Neuronal stem cell (in vitro differentiated cells): ENCODE measurements around the gene SELENOP.
"Not testable (repeated sequence)": the region's sequence is repeated elsewhere in the genome, so short reads cannot be mapped to it uniquely, and the experiment has no call there.

Experiments
- DNase-seq: peaks from one replicate; pipeline ENCODE4 v3.0.0-alpha.2; 2013; ENCODE audit warnings: low spot score
- H2AFZ ChIP-seq: one replicate; pipeline ENCODE4 v1.6.1; 2013; ENCODE audit warnings: mild to moderate bottlenecking, low read length, inconsistent platforms
- H2AK5ac ChIP-seq: 2 replicates; pipeline ENCODE4 v1.6.1; 2013; ENCODE audit warnings: low read depth, mild to moderate bottlenecking, inconsistent platforms, low read length, moderate library complexity, mixed read lengths
- H2BK120ac ChIP-seq: 2 replicates; pipeline ENCODE4 v1.6.1; 2013; ENCODE audit warnings: low read depth, mild to moderate bottlenecking, inconsistent platforms, low read length, moderate library complexity, mixed read lengths
- H2BK12ac ChIP-seq: one replicate; pipeline ENCODE4 v1.6.1; 2013; ENCODE audit warnings: low read length, inconsistent platforms
- H2BK15ac ChIP-seq: 2 replicates; pipeline ENCODE4 v1.6.1; 2013; ENCODE audit warnings: mild to moderate bottlenecking, low read length, inconsistent platforms, mixed read lengths
- H2BK5ac ChIP-seq: one replicate; pipeline ENCODE4 v1.6.1; 2013; ENCODE audit warnings: inconsistent platforms, mild to moderate bottlenecking, low read length, moderate library complexity
- H3K14ac ChIP-seq: one replicate; pipeline ENCODE4 v1.6.1; 2013; ENCODE audit warnings: low read length, inconsistent platforms
- H3K18ac ChIP-seq: 2 replicates; pipeline ENCODE4 v1.6.1; 2013; ENCODE audit warnings: low read length, inconsistent platforms
- H3K23ac ChIP-seq: 2 replicates; pipeline ENCODE4 v1.6.1; 2013; ENCODE audit warnings: low read depth, mild to moderate bottlenecking, mixed read lengths, low read length, inconsistent platforms; ENCODE audit not compliant: poor library complexity
- H3K27ac ChIP-seq: replicated peaks from 3 replicates; pipeline ENCODE4 v1.5.1; 2013; ENCODE audit warnings: low read length, inconsistent platforms
- H3K27me3 ChIP-seq, 3 experiments: 2 replicates each; pipeline ENCODE4 v1.6.1; 2013; ENCODE audit warnings: low read length in 3 of 3, mild to moderate bottlenecking in 2 of 3, inconsistent platforms in 1 of 3, low read depth in 1 of 3, mixed read lengths in 1 of 3, moderate library complexity in 1 of 3; ENCODE audit not compliant: control insufficient read depth in 3 of 3, insufficient read depth in 3 of 3
- H3K36me3 ChIP-seq, 2 donors: replicated peaks in 1 of 2; 2 replicates each; pipeline ENCODE4 v1.6.1; 2013; ENCODE audit warnings: low read length in 2 of 2; ENCODE audit not compliant: control insufficient read depth in 2 of 2, insufficient read depth in 2 of 2
- H3K4ac ChIP-seq: 2 replicates; pipeline ENCODE4 v1.6.1; 2013; ENCODE audit warnings: inconsistent platforms, mild to moderate bottlenecking, low read length, moderate library complexity
- H3K4me1 ChIP-seq, 2 donors: 1 replicate in 1 of 2; 2 replicates in 1 of 2; pipeline ENCODE4 v1.6.1; 2013; ENCODE audit warnings: low read length in 2 of 2, low read depth in 1 of 2; ENCODE audit not compliant: control insufficient read depth in 2 of 2, insufficient read depth in 1 of 2
- H3K4me2 ChIP-seq: one replicate; pipeline ENCODE4 v1.6.1; 2013; ENCODE audit warnings: mild to moderate bottlenecking, low read length, inconsistent platforms; ENCODE audit not compliant: insufficient read depth, poor library complexity, severe bottlenecking
- H3K4me3 ChIP-seq, 2 donors: 2 replicates each; pipeline ENCODE4 v1.5.1; 2013; ENCODE audit warnings: low read length in 2 of 2, mild to moderate bottlenecking in 2 of 2, inconsistent platforms in 1 of 2, moderate library complexity in 1 of 2
- H3K79me1 ChIP-seq: one replicate; pipeline ENCODE4 v1.6.1; 2013; ENCODE audit warnings: low read depth, mild to moderate bottlenecking, inconsistent platforms, low read length, moderate library complexity
- H3K9ac ChIP-seq: one replicate; pipeline ENCODE4 v1.6.1; 2013; ENCODE audit warnings: mild to moderate bottlenecking, low read depth, low read length, inconsistent platforms; ENCODE audit not compliant: poor library complexity
- H3K9me3 ChIP-seq, 2 donors: replicated peaks in 1 of 2; 2 replicates each; pipeline versions ENCODE3 to v1.6.1; 2013; ENCODE audit warnings: low read length in 2 of 2, mild to moderate bottlenecking in 2 of 2, inconsistent platforms in 1 of 2, low read depth in 1 of 2, mixed read lengths in 1 of 2, moderate library complexity in 1 of 2; ENCODE audit not compliant: control insufficient read depth in 2 of 2, insufficient read depth in 1 of 2
- H4K8ac ChIP-seq: one replicate; pipeline ENCODE4 v1.6.1; 2013; ENCODE audit warnings: low read depth, mild to moderate bottlenecking, inconsistent platforms, low read length, moderate library complexity
- H4K91ac ChIP-seq: one replicate; pipeline ENCODE4 v1.6.1; 2013; ENCODE audit warnings: low read length, low read depth, mild to moderate bottlenecking, inconsistent platforms; ENCODE audit not compliant: poor library complexity
- WGBS, 2 donors: extraction: QIAGEN DNeasy Blood & Tissue Kit; methylation state at CpG; one replicate each; pipeline ENCODE4 v1.1.7; 2013; ENCODE audit warnings: missing lambda C conversion rate in 2 of 2, mixed read lengths in 1 of 2; ENCODE audit not compliant: insufficient read length in 2 of 2, insufficient replicate concordance in 1 of 2; ENCODE audit errors: extremely low coverage in 2 of 2; 5-methylcytosine and 5-hydroxymethylcytosine counted together

Gene SELENOP

GRCh38 chr5:42822548-42822947 is 10.9 kb upstream of the SELENOP start:
- no peak overlapping the region for H3K4ac ChIP-seq
- no peak for DNase-seq
- no peak overlapping the region for H2AK5ac ChIP-seq
- no peak overlapping the region for H3K14ac ChIP-seq
- no peak overlapping the region for H3K18ac ChIP-seq
- no peak overlapping the region for H3K23ac ChIP-seq
- no peak overlapping the region for H2AFZ ChIP-seq
- H2BK5ac ChIP-seq: no peak overlapping the region
- no CpG with 5 or more reads among the region's 2 CpGs for WGBS, 2 donors
- H3K4me3 ChIP-seq: no peak overlapping the region
- no peak overlapping the region for H3K9ac ChIP-seq
- no peak overlapping the region for H3K4me2 ChIP-seq
- H3K9me3 ChIP-seq: no peaks in the 10 kb centered on the region
- H2BK12ac ChIP-seq: no peak overlapping the region
- no peak overlapping the region for H4K8ac ChIP-seq
- no peak overlapping the region for H3K27ac ChIP-seq
- no peak overlapping the region for H4K91ac ChIP-seq
- H3K27me3 ChIP-seq: no peaks in the 10 kb centered on the region
- H3K79me1 ChIP-seq: no peaks in the 10 kb centered on the region
- H2BK15ac ChIP-seq: no peak overlapping the region
- no peaks in the 10 kb centered on the region for H3K4me1 ChIP-seq
- no peaks in the 10 kb centered on the region for H3K36me3 ChIP-seq
- no peak overlapping the region for H2BK120ac ChIP-seq

GRCh38 chr5:42819745-42820144 is 8.1 kb upstream of the SELENOP start:
- DNase-seq: no peak
- Histone ChIP-seq H3K14ac (no peak overlapping the region), H4K91ac (no peak overlapping the region), H3K9ac (no peak overlapping the region), H3K27ac (no peak overlapping the region), H3K79me1 (no peaks in the 10 kb centered on the region), H3K4me2 (no peak overlapping the region), H4K8ac (no peak overlapping the region), H2AK5ac (no peak overlapping the region), H3K4ac (no peak overlapping the region), H3K23ac (no peak overlapping the region), H3K4me1 (no peaks in the 10 kb centered on the region), H3K18ac (no peak overlapping the region), H3K4me3 (no peak overlapping the region), H2AFZ (no peak overlapping the region), H3K27me3 (no peaks in the 10 kb centered on the region), H2BK5ac (no peak overlapping the region), H3K9me3 (no peaks in the 10 kb centered on the region), H2BK12ac (no peak overlapping the region), H2BK15ac (no peak overlapping the region), H2BK120ac (no peak overlapping the region), H3K36me3 (no peaks in the 10 kb centered on the region)
- no CpG with 5 or more reads among the region's 2 CpGs for WGBS, 2 donors

- H3K14ac ChIP-seq, H3K4me3 ChIP-seq, DNase-seq, H3K36me3 ChIP-seq, H3K4ac ChIP-seq, H4K91ac ChIP-seq, H3K23ac ChIP-seq, H3K9me3 ChIP-seq, H3K27me3 ChIP-seq, H3K9ac ChIP-seq, H2BK12ac ChIP-seq, H2BK5ac ChIP-seq, H3K18ac ChIP-seq, H3K79me1 ChIP-seq, H3K4me2 ChIP-seq, H2BK15ac ChIP-seq, H4K8ac ChIP-seq, H2BK120ac ChIP-seq, H3K27ac ChIP-seq, H2AK5ac ChIP-seq, H3K4me1 ChIP-seq, H2AFZ ChIP-seq: not testable (repeated sequence)
- no CpG with 5 or more reads among the region's 2 CpGs for WGBS, 2 donors
Observed at GRCh38 chr5:42816546-42816945, 4.9 kb upstream of the SELENOP start.

GRCh38 chr5:42813533-42813932 is 1.8 kb upstream of the SELENOP start:
- Histone ChIP-seq H3K79me1 (no peaks in the 10 kb centered on the region), H4K8ac (no peak overlapping the region), H3K14ac (no peak overlapping the region), H3K27me3 (no peaks in the 10 kb centered on the region), H3K4me1 (peaks cover 3 to 5% of the 10 kb centered on the region in 2 donors), H3K36me3 (no peaks in the 10 kb centered on the region), H3K4me2 (no peak overlapping the region), H2BK15ac (no peak overlapping the region), H2BK12ac (peak overlapping the region; percentile 73), H2AK5ac (no peak overlapping the region), H3K9ac (no peak overlapping the region), H3K4me3 (no peak overlapping the region), H3K18ac (peak overlapping the region; percentile 28), H3K9me3 (no peaks in the 10 kb centered on the region), H2AFZ (peak overlapping the region; percentile 90), H3K23ac (no peak overlapping the region), H2BK5ac (no peak overlapping the region), H3K4ac (no peak overlapping the region), H3K27ac (peak overlapping the region; percentile 55), H2BK120ac (no peak overlapping the region), H4K91ac (no peak overlapping the region)
- WGBS, 2 donors: no CpG with 5 or more reads among the region's 19 CpGs
- DNase-seq: peak; percentile 72
